Stimulated activated CD8-positive, alpha-beta memory T cell treated with anti-CD3 and anti-CD28 coated beads, Interleukin-15, amount 100 ng/mL, for 48 hours (primary cell): Measurements from ENCODE around the gene NDUFV1.
A peak's percentile ranks its signal among the peaks of the same experiment; 100 is the strongest.
"Not testable (repeated sequence)": the region's sequence is repeated elsewhere in the genome, so short reads cannot be mapped to it uniquely, and the experiment has no call there.

ENCODE experiments used
- DNase-seq, 2 donors: peaks; one replicate each; pipeline ENCODE4 v3.0.0-alpha.2; 2020; ENCODE audit warnings: low read depth in 2 of 2

The NDUFV1 gene

GRCh38 chr11:67606492-67607295 is at the start of gene NDUFV1:
TSS of gene NDUFV1 (plus strand) at chr11:67606936. CDS start at chr11:67607005, 69 bp downstream.
- peak; percentile 95 for DNase-seq

- DNase-seq: no peak
Observed at GRCh38 chr11:67558084-67558772, 48.5 kb upstream of the NDUFV1 start.

- no peak for DNase-seq
Observed at GRCh38 chr11:67561971-67562619, 44.6 kb upstream of the NDUFV1 start.

- DNase-seq: no peak
Observed at GRCh38 chr11:67562963-67563704, 43.6 kb upstream of the NDUFV1 start.

DNA sequence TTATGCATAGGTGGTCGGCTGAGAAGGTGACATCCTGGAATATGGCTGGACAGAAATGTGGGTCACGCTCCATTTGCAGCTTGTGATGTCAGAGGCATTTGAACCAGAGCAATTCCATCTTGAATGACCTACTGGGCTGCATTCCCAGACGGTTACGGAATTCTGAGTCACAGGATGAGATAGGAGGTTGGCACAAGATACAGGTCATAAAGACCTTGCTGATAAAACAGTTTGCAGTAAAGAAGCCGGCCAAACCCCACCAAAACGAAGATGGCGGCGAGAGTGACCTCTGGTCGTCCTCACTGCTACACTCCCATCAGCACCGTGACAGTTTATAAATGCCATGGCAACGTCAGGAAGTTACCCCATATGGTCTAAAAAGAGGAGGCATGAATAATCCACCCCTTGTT is 43.0 kb upstream of the NDUFV1 start:
- not testable (repeated sequence) for DNase-seq

GRCh38 chr11:67564230-67564629 is 42.5 kb upstream of the NDUFV1 start:
- no peak for DNase-seq

DNA sequence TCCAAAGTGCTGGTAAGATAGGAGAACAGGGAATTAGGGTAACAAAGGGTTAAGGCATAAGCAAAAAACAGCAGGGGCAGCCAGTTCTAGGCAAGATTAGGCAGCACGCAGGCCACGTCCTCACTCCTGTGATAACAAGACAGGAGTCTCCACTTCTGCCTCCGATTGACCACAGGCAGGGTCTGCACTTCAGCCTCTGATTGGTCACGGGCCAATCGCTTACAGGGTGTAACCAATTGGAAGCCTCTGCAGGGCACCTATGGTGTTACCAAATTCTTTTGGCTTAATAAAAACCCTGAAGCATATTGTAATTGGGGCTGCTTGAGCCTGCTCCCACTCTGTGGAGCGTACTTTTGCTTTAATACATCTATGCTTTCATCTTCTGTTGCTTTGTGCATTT is 35.3 kb upstream of the NDUFV1 start:
- DNase-seq: no peak

GRCh38 chr11:67572305-67572704 is 34.4 kb upstream of the NDUFV1 start:
- no peak for DNase-seq

GRCh38 chr11:67572747-67573419 is 33.9 kb upstream of the NDUFV1 start:
- no peak for DNase-seq

DNA sequence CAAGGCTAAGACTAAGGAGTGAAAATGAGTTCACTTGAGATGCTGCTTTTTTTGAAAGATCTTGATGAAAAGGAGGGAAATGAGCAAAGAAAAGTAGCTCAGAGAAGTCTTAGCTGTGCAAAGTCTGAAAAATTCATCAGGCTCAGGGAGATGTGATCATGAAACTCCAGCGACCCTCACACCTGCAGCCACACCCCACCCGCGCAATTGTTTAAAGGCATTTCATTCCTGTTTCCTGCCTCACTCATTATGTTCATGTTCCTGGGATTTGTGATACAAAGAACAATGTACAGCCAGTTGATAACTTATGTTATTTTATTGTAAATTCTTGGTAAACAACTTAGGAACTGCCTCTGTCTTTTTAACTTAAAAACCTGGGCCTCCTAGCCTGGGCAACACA is 31.8 kb upstream of the NDUFV1 start:
- DNase-seq: no peak

DNA sequence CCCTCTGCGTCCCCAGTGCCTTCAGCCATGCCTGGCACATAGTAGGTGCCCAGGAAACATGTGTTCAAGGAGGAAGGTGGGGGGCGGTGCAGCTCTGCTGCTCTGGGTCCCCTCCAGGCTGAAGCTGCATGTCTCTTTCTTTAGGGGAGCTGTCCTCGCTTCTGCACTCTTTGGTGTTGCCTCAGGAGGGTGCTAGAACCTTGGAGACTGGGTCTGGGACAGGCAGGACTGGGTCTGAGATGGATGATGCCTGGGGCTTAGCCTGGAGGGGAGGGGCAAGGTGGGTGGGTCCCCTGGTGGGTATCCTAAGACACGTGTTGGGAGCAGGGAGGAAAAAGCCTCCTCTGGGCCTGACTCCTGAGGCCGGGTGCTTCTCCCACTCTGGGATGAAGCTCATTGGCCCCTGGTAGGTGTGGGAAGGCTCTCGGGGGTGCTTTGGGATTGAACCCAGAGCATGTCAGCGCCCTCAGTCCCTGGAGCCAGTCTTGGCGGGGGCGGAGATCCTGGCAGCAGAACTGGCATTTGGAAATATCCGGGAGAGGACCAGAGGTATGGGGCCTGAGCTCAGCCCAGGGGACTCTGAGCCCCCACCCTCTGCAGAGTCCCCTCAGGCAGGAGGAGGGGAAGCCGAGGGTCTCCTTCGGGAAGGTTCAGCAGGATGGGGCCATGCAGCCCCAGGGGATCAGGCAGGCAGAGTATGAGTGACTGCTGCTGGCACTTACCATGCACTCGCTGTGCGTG is 29.8 kb upstream of the NDUFV1 start:
- DNase-seq: no peak

GRCh38 chr11:67577951-67578350 is 28.8 kb upstream of the NDUFV1 start:
- DNase-seq: no peak

- DNase-seq: no peak
Observed at GRCh38 chr11:67581469-67581868, 25.3 kb upstream of the NDUFV1 start.

DNA sequence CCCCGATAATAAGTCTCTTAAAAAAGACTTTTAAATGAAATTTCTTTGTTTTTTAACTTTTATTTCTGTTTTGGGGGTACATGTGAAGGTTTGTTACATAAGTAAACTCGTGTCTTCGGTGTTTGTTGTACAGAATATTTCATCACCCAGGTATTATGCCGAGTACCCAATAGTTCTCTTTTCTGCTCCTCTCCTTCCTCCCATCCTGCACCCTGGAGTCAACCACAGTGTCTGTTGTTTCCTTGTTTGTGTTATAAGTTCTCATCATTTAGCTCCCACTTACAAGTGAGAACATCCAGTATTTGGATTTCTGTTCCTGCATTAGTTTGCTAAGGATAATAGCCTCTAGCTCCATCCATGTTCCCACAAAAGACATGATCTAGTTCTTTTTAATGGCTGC is 24.7 kb upstream of the NDUFV1 start:
- DNase-seq: no peak

GRCh38 chr11:67583247-67584204 is 23.2 kb upstream of the NDUFV1 start, which contains the start of gene GSTP1:
TSS of gene GSTP1 (plus strand) at chr11:67583812. CDS start at chr11:67583844, 32 bp downstream.
- peak; percentile 81 for DNase-seq

DNA sequence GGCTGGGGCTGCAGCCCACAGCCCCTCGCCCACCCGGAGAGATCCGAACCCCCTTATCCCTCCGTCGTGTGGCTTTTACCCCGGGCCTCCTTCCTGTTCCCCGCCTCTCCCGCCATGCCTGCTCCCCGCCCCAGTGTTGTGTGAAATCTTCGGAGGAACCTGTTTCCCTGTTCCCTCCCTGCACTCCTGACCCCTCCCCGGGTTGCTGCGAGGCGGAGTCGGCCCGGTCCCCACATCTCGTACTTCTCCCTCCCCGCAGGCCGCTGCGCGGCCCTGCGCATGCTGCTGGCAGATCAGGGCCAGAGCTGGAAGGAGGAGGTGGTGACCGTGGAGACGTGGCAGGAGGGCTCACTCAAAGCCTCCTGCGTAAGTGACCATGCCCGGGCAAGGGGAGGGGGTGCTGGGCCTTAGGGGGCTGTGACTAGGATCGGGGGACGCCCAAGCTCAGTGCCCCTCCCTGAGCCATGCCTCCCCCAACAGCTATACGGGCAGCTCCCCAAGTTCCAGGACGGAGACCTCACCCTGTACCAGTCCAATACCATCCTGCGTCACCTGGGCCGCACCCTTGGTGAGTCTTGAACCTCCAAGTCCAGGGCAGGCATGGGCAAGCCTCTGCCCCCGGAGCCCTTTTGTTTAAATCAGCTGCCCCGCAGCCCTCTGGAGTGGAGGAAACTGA is 22.4 kb upstream of the NDUFV1 start:
- DNase-seq: no peak

DNA sequence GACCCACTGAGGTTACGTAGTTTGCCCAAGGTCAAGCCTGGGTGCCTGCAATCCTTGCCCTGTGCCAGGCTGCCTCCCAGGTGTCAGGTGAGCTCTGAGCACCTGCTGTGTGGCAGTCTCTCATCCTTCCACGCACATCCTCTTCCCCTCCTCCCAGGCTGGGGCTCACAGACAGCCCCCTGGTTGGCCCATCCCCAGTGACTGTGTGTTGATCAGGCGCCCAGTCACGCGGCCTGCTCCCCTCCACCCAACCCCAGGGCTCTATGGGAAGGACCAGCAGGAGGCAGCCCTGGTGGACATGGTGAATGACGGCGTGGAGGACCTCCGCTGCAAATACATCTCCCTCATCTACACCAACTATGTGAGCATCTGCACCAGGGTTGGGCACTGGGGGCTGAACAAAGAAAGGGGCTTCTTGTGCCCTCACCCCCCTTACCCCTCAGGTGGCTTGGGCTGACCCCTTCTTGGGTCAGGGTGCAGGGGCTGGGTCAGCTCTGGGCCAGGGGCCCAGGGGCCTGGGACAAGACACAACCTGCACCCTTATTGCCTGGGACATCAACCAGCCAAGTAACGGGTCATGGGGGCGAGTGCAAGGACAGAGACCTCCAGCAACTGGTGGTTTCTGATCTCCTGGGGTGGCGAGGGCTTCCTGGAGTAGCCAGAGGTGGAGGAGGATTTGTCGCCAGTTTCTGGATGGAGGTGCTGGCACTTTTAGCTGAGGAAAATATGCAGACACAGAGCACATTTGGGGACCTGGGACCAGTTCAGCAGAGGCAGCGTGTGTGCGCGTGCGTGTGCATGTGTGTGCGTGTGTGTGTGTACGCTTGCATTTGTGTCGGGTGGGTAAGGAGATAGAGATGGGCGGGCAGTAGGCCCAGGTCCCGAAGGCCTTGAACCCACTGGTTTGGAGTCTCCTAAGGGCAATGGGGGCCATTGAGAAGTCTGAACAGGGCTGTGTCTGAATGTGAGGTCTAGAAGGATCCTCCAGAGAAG is 21.6 kb upstream of the NDUFV1 start:
- DNase-seq: no peak

GRCh38 chr11:67585911-67586310 is 20.8 kb upstream of the NDUFV1 start:
- DNase-seq: no peak
